ENCODE data around the gene NLRP10.

DNA sequence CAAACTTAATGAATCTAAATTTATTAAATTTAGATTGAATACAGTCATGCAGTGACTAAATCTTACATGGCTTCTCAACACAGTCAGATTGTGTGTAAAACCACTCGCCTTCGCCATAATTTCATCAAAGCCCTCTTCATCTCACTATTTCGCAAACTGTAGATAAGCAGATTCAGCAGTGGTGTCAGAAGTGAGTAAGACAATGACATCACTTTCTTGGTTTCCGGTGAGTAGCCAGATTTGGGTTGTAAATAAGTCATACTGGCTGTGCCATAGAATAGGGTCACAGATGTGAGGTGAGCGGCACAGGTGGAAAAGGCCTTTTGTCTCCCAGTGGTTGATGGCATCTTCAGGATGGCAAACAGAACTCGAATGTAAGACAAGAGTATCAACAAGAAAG is 37.6 kb downstream of the NLRP10 start:
- TF ChIP-seq, protein P1, sequence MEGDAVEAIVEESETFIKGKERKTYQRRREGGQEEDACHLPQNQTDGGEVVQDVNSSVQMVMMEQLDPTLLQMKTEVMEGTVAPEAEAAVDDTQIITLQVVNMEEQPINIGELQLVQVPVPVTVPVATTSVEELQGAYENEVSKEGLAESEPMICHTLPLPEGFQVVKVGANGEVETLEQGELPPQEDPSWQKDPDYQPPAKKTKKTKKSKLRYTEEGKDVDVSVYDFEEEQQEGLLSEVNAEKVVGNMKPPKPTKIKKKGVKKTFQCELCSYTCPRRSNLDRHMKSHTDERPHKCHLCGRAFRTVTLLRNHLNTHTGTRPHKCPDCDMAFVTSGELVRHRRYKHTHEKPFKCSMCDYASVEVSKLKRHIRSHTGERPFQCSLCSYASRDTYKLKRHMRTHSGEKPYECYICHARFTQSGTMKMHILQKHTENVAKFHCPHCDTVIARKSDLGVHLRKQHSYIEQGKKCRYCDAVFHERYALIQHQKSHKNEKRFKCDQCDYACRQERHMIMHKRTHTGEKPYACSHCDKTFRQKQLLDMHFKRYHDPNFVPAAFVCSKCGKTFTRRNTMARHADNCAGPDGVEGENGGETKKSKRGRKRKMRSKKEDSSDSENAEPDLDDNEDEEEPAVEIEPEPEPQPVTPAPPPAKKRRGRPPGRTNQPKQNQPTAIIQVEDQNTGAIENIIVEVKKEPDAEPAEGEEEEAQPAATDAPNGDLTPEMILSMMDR (IDR thresholded peaks at IDR 0.05 in 4 of 5, conservative IDR thresholded peaks at IDR 0.05 in 1 of 5): no peak
- TF ChIP-seq POLR2A (IDR thresholded peaks at IDR 0.05): no peak
